ENCODE data around the gene ANXA4.

GRCh38 chr2:69777786-69778105, 35.8 kb downstream of the ANXA4 start:
- TF ChIP-seq, protein P1, sequence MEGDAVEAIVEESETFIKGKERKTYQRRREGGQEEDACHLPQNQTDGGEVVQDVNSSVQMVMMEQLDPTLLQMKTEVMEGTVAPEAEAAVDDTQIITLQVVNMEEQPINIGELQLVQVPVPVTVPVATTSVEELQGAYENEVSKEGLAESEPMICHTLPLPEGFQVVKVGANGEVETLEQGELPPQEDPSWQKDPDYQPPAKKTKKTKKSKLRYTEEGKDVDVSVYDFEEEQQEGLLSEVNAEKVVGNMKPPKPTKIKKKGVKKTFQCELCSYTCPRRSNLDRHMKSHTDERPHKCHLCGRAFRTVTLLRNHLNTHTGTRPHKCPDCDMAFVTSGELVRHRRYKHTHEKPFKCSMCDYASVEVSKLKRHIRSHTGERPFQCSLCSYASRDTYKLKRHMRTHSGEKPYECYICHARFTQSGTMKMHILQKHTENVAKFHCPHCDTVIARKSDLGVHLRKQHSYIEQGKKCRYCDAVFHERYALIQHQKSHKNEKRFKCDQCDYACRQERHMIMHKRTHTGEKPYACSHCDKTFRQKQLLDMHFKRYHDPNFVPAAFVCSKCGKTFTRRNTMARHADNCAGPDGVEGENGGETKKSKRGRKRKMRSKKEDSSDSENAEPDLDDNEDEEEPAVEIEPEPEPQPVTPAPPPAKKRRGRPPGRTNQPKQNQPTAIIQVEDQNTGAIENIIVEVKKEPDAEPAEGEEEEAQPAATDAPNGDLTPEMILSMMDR (IDR thresholded peaks at IDR 0.05): no peak
- no peak for TF ChIP-seq POLR2A (IDR thresholded peaks at IDR 0.05)
